Left ventricle myocardium inferior (tissue), 1 donor: ENCODE measurements around the gene TNIK. TPM values are rescaled to one million over a fixed set of nuclear protein-coding genes. Genes with fewer than 3 reads are reported as not detected.

Experiments used
- DNase-seq: peaks from one replicate; pipeline ENCODE4 v3.0.0-alpha.2; 2020
- H3K27ac ChIP-seq: fragments of 200-600 bp; replicated peaks from 2 replicates; pipeline ENCODE4 v1.8.0; 2021
- H3K27me3 ChIP-seq: fragments of 200-600 bp; 2 replicates; pipeline ENCODE4 v1.8.0; 2021; ENCODE audit warnings: low read depth
- H3K36me3 ChIP-seq: fragments of 200-600 bp; 2 replicates; pipeline ENCODE4 v1.8.0; 2021
- H3K4me1 ChIP-seq: fragments of 200-600 bp; 2 replicates; pipeline ENCODE4 v1.8.0; 2021
- H3K4me3 ChIP-seq: fragments of 200-600 bp; 2 replicates; pipeline ENCODE4 v1.8.0; 2021; ENCODE audit warnings: mild to moderate bottlenecking, moderate library complexity
- H3K9me3 ChIP-seq: fragments of 200-600 bp; replicated peaks from 2 replicates; pipeline ENCODE4 v1.8.0; 2021
- CTCF ChIP-seq: fragments of 200-600 bp; IDR thresholded peaks from 2 replicates; pipeline ENCODE4 v1.8.0; 2021; ENCODE audit warnings: antibody characterized with exemption, mild to moderate bottlenecking, borderline replicate concordance
- intact Hi-C: fragments of 100-400 bp; cut with micrococcal nuclease; formaldehyde crosslinking; loops from one replicate; pipeline ENCODE4 v1.11.0; 2022
- total RNA-seq: library from RNA; stranded (reverse); fragmentation: NEBNext Ultra II Directional; extraction: Animal tissue kit (Norgen Biotek cat#: 25700); gene quantifications from one replicate; pipeline ENCODE4 v1.2.1, GENCODE V29; 2021
- donor health status: DM: no; HTN: yes; CAD: no; lungs with severe emphysema.

The TNIK gene
- total RNA-seq, 1 donor from 2014 or later = 28.6 TPM

GRCh38 chr3:171218069-171218468 is 242.1 kb downstream of the TNIK start:
- Histone ChIP-seq H3K27ac (no peak overlapping the region), H3K4me1 (peaks cover 2% of the 10 kb centered on the region), H3K9me3 (no peaks in the 10 kb centered on the region), H3K36me3 (no peaks in the 10 kb centered on the region), H3K4me3 (no peak overlapping the region), H3K27me3 (no peaks in the 10 kb centered on the region)
- DNase-seq = no peak
- intact Hi-C loops = no loop called here
- TF ChIP-seq CTCF = no peak

GRCh38 chr3:171213907-171214306 is 246.3 kb downstream of the TNIK start:
- no peak for DNase-seq
- no peaks in the 10 kb centered on the region for H3K36me3 ChIP-seq
- H3K4me1 ChIP-seq = peaks cover 8% of the 10 kb centered on the region
- H3K27me3 ChIP-seq = no peaks in the 10 kb centered on the region
- no peak for TF ChIP-seq CTCF
- H3K9me3 ChIP-seq = no peaks in the 10 kb centered on the region
- intact Hi-C loops = no loop called here
- H3K27ac ChIP-seq = no peak overlapping the region
- no peak overlapping the region for H3K4me3 ChIP-seq

- no peak overlapping the region for H3K27ac ChIP-seq
- no peaks in the 10 kb centered on the region for H3K36me3 ChIP-seq
- intact Hi-C loops = no loop called here
- H3K4me1 ChIP-seq = peaks cover 8% of the 10 kb centered on the region
- no peak overlapping the region for H3K4me3 ChIP-seq
- TF ChIP-seq CTCF = no peak
- no peak for DNase-seq
- H3K27me3 ChIP-seq = no peaks in the 10 kb centered on the region
- no peaks in the 10 kb centered on the region for H3K9me3 ChIP-seq
These were observed 247.0 kb downstream of the TNIK start for GRCh38 chr3:171213178-171213577.

- peaks cover 8% of the 10 kb centered on the region for H3K4me1 ChIP-seq
- no peak for DNase-seq
- H3K4me3 ChIP-seq = no peak overlapping the region
- intact Hi-C loops = no loop called here
- no peaks in the 10 kb centered on the region for H3K27me3 ChIP-seq
- no peak overlapping the region for H3K27ac ChIP-seq
- no peaks in the 10 kb centered on the region for H3K36me3 ChIP-seq
- H3K9me3 ChIP-seq = no peaks in the 10 kb centered on the region
- TF ChIP-seq CTCF = no peak
These were observed 247.6 kb downstream of the TNIK start for GRCh38 chr3:171212648-171213047.

GRCh38 chr3:171206283-171206682 is 253.9 kb downstream of the TNIK start:
- TF ChIP-seq CTCF = no peak
- H3K9me3 ChIP-seq = no peaks in the 10 kb centered on the region
- no peaks in the 10 kb centered on the region for H3K36me3 ChIP-seq
- H3K27ac ChIP-seq = no peak overlapping the region
- DNase-seq = no peak
- H3K4me1 ChIP-seq = peaks cover 19% of the 10 kb centered on the region
- intact Hi-C loops = no loop called here
- no peaks in the 10 kb centered on the region for H3K27me3 ChIP-seq
- no peak overlapping the region for H3K4me3 ChIP-seq

- no peaks in the 10 kb centered on the region for H3K9me3 ChIP-seq
- intact Hi-C loops = no loop called here
These were observed 255.3 kb downstream of the TNIK start for GRCh38 chr3:171204942-171205341.

More at GRCh38 chr3:171204942-171205341, 255.3 kb downstream of the TNIK start:
- TF ChIP-seq CTCF = no peak
- Histone ChIP-seq H3K4me3 (no peak overlapping the region), H3K4me1 (peaks cover 24% of the 10 kb centered on the region), H3K27me3 (no peaks in the 10 kb centered on the region), H3K27ac (no peak overlapping the region), H3K36me3 (no peaks in the 10 kb centered on the region)
- no peak for DNase-seq
